ENCODE data around the gene CEP126. TPM values are rescaled to one million over a fixed set of nuclear protein-coding genes. Genes with fewer than 3 reads are reported as not detected.

Gene CEP126
- total and polyA plus RNA-seq, 11 donors = 0.26 to 1.8 (median 0.93) TPM

DNA sequence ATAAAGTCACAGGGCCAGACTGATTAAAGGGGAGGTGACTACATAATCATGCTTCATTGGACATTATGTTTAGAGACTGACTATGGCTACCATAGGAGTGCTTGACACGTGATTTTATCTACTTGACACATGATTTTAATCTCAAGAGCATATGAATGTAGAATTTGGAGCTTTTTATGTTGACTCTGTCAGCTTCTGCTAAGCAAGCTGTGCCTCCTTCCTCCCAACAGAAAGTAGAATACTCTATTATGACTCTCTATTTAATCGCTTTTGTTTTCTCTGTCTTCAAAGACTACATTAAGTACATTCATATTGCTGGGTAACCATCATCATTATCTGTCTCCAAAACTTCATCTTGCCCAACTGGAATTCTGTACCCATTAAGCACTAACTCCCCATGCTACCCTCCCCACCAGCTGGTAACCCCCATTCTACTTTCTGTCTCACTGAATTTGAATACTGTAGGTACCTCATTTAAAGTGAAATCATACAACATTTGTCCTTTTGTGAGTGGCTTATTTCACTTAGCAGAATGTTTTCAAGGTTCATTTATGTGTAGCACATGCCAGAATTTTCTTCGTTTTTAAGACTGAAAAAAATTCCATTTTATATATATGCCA, 26.2 kb downstream of the CEP126 start:
- no peak for ATAC-seq
- no peak overlapping the region for H3K27ac ChIP-seq
- H3K9me3 ChIP-seq = no peaks in the 10 kb centered on the region
- WGBS, 4 donors = 66 to 75% (median 71%) methylated on average over 3 of the region's 3 CpGs
- H3K4me3 ChIP-seq = no peak overlapping the region
- peaks cover 0 to 8% (median 0%) of the 10 kb centered on the region in 9 donors for H3K36me3 ChIP-seq
- no peaks in the 10 kb centered on the region for H3K27me3 ChIP-seq
- TF ChIP-seq POLR2A (IDR thresholded peaks at IDR 0.05) = no peak
- TF ChIP-seq, protein P1, sequence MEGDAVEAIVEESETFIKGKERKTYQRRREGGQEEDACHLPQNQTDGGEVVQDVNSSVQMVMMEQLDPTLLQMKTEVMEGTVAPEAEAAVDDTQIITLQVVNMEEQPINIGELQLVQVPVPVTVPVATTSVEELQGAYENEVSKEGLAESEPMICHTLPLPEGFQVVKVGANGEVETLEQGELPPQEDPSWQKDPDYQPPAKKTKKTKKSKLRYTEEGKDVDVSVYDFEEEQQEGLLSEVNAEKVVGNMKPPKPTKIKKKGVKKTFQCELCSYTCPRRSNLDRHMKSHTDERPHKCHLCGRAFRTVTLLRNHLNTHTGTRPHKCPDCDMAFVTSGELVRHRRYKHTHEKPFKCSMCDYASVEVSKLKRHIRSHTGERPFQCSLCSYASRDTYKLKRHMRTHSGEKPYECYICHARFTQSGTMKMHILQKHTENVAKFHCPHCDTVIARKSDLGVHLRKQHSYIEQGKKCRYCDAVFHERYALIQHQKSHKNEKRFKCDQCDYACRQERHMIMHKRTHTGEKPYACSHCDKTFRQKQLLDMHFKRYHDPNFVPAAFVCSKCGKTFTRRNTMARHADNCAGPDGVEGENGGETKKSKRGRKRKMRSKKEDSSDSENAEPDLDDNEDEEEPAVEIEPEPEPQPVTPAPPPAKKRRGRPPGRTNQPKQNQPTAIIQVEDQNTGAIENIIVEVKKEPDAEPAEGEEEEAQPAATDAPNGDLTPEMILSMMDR (IDR thresholded peaks at IDR 0.05) = no peak
- no peak for DNase-seq
- H3K4me1 ChIP-seq = no peaks in the 10 kb centered on the region
- intact Hi-C loops (cut with DNase I) = no loop called here

DNA sequence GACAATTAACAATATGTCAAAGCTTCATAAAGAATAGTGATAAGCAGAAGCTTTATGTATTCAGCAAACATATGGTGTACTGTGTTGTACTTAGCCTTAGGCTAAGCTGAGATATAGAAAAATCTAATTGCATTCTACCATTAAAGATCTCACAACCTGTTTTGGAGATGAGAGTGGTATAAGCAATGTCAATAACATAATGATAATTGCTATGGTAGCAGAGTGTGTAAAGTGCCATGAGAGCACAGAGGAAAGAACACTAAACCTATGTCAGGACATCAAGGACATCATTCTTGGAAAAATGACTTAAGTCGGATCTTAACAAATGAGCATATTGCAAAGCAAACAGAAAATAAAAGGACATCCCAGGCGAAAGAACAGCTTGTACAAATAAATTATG, 30.1 kb downstream of the CEP126 start:
- Histone ChIP-seq H3K27ac (no peak overlapping the region), H3K27me3 (no peaks in the 10 kb centered on the region), H3K9me3 (no peaks in the 10 kb centered on the region), H3K4me3 (no peak overlapping the region), H3K4me1 (no peaks in the 10 kb centered on the region), H3K36me3 (peaks cover 0 to 21% (median 0%) of the 10 kb centered on the region in 9 donors)
- intact Hi-C loops (cut with DNase I) = no loop called here
- WGBS, 4 donors = 91 to 93% (median 92%) methylated on average over 2 of the region's 2 CpGs
- TF ChIP-seq, protein P1 (IDR thresholded peaks at IDR 0.05) = no peak
- no peak for TF ChIP-seq POLR2A (IDR thresholded peaks at IDR 0.05)
- no peak for DNase-seq
- no peak for ATAC-seq

DNA sequence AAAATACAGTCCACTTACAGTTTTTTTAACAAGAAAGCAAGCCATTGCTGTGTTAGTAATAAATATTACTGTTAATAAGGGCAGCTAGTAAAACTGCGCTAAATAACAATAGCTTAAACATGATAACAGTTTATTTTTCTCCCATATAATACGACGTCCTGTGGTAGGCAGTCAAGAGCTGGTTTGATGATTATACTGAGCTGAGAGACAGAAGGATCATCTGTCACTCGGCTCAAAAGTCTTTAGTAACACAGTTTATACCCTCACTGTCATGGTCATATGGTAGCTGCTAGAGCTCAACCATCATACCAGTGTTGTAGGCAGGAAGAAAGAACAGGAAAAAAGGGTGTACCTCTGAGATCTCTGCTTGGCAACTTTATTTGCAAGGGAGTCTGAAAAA, 30.6 kb downstream of the CEP126 start:
- TF ChIP-seq, protein P1 (IDR thresholded peaks at IDR 0.05) = no peak
- no peak for TF ChIP-seq POLR2A (IDR thresholded peaks at IDR 0.05)
- H3K9me3 ChIP-seq = no peaks in the 10 kb centered on the region
- no peak for DNase-seq
- H3K4me3 ChIP-seq = no peak overlapping the region
- H3K36me3 ChIP-seq = peaks cover 0 to 21% (median 0%) of the 10 kb centered on the region in 9 donors
- ATAC-seq = no peak
- no peaks in the 10 kb centered on the region for H3K4me1 ChIP-seq
- intact Hi-C loops (cut with DNase I) = no loop called here
- H3K27ac ChIP-seq = no peak overlapping the region
- WGBS, 4 donors = 77 to 84% (median 80%) methylated on average over 4 of the region's 4 CpGs
- H3K27me3 ChIP-seq = no peaks in the 10 kb centered on the region

DNA sequence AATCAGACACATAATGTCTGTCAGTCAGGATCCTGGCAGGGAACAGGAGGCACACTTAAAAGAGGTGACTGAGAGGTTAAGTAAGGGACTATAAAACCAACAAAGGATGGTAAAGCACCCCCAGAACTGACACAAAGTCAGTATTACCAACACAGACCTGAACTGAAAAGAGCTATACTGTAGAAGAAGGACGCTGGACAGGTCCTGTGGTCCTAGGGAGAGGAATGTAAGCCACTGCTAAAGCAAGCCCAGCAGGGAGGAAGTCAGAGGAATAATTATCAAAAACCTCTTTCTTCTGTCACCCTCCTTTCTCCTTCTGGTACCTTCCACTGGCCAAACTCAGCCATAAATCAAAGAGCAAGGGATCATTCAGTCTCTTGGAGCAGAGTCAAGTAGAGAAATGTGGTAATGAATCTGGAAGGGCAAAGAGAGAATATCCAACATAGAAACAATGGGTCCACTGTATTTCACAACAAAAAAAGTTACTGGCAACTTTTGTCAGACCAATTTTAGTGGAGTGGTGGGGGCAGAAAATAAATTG, 34.9 kb downstream of the CEP126 start:
- 29 to 61% (median 50%) methylated on average over 1 of the region's 1 CpG for WGBS, 4 donors
- Histone ChIP-seq H3K4me3 (no peak overlapping the region), H3K4me1 (no peaks in the 10 kb centered on the region), H3K9me3 (no peaks in the 10 kb centered on the region), H3K36me3 (peaks cover 0 to 25% (median 0%) of the 10 kb centered on the region in 9 donors), H3K27me3 (no peaks in the 10 kb centered on the region), H3K27ac (no peak overlapping the region)
- DNase-seq (no peak), ATAC-seq (no peak)
- intact Hi-C loops (cut with DNase I) = no loop called here
- TF ChIP-seq, protein P1 (IDR thresholded peaks at IDR 0.05) = no peak
- TF ChIP-seq POLR2A (IDR thresholded peaks at IDR 0.05) = no peak
